HCT116 (cell line): ENCODE data around the gene CARD10. TPM values are rescaled to one million over a fixed set of nuclear protein-coding genes. Genes with fewer than 3 reads are reported as not detected.
A peak's percentile ranks its signal among the peaks of the same experiment; 100 is the strongest.

ENCODE experiments used
- ATAC-seq: fragments of 200-7000 bp; cut with Tn5 transposase; 2 replicates; pipeline ENCODE4 v1.9.1; 2020; ENCODE audit warnings: mild to moderate bottlenecking, moderate library complexity
- BruUV-seq: library from RNA; stranded (reverse); fragments of 400-500 nt; replicated peaks from 2 replicates; lab custom pipeline; 2021; lab: Mats Ljungman, UMichigan
- CTCF ChIA-PET: fragments of 300-600 bp; sonication (Branson Sonifier 250); formaldehyde crosslinking; loops from one replicate; lab custom pipeline; 2021; ENCODE audit warnings: antibody characterized with exemption; lab: Charles Lee
- POLR2A ChIA-PET: fragments of 300-600, 350-600 bp; sonication (Branson Sonifier 250); formaldehyde crosslinking; loops from one replicate; lab custom pipeline; 2021; ENCODE audit warnings: antibody characterized with exemption; lab: Charles Lee
- RAD21 ChIA-PET, 2 experiments: fragments of 300-600 bp; sonication (Branson Sonifier 250); formaldehyde crosslinking; loops; one replicate each; lab custom pipeline; 2023; ENCODE audit warnings: low total read pairs in 2 of 2; ENCODE audit not compliant: uncharacterized antibody in 2 of 2, unreplicated experiment in 2 of 2, low non-redundant PET in 1 of 2; lab: Charles Lee
- DNase-seq: peaks from one replicate; pipeline ENCODE4 v3.0.0-alpha.2; 2010; ENCODE audit warnings: low read depth, low spot score
- H2AFZ ChIP-seq: fragments of 200-600 bp; shearing (Covaris generic), sonication (generic); 2 replicates; pipeline ENCODE4 v1.6.1; 2017; ENCODE audit warnings: low read depth, mixed run types, mixed read lengths, antibody characterized with exemption, low read length; ENCODE audit not compliant: poor library complexity, severe bottlenecking
- H3K27ac ChIP-seq: 2 replicates; pipeline ENCODE4 v1.5.1; 2012; ENCODE audit warnings: low read depth, low read length
- H3K27me3 ChIP-seq: fragments of 200-600 bp; sonication (generic); 2 replicates; pipeline ENCODE4 v1.6.1; 2016; ENCODE audit warnings: mixed run types, low read length, mixed read lengths; ENCODE audit not compliant: insufficient read depth
- H3K36me3 ChIP-seq, 2 experiments: fragments of 200-500 bp in 1 of 2; fragments of 200-600 bp in 1 of 2; sonication (Bioruptor generic) in 1 of 2; sonication (generic) in 1 of 2; 2 replicates each; pipeline versions ENCODE4 v1.5.1 to v1.6.1; 2014 to 2016; ENCODE audit warnings: low read length in 2 of 2, inconsistent platforms in 1 of 2, mixed read lengths in 1 of 2, mixed run types in 1 of 2; ENCODE audit not compliant: insufficient read depth in 2 of 2, control insufficient read depth in 1 of 2
- H3K4me1 ChIP-seq, 2 experiments: fragments of 200-600 bp in 1 of 2; sonication (generic) in 1 of 2; 2 replicates each; pipeline versions ENCODE4 v1.5.1 to v1.6.1; 2012 to 2017; ENCODE audit warnings: low read length in 2 of 2, inconsistent platforms in 1 of 2, mild to moderate bottlenecking in 1 of 2, mixed read lengths in 1 of 2, mixed run types in 1 of 2, moderate library complexity in 1 of 2; ENCODE audit not compliant: insufficient read depth in 2 of 2, control insufficient read depth in 1 of 2
- H3K4me2 ChIP-seq: fragments of 200-600 bp; sonication (generic); 2 replicates; pipeline ENCODE4 v1.6.1; 2017; ENCODE audit warnings: mixed run types, low read length, mixed read lengths
- H3K4me3 ChIP-seq, 2 experiments: fragments of 200-600 bp in 1 of 2; sonication (generic) in 1 of 2; replicated peaks in 1 of 2; 2 replicates each; pipeline ENCODE4 v1.5.1; 2011 to 2016; ENCODE audit warnings: low read length in 2 of 2, control low read depth in 1 of 2, low read depth in 1 of 2, mild to moderate bottlenecking in 1 of 2, mixed read lengths in 1 of 2, mixed run types in 1 of 2
- H3K79me2 ChIP-seq: fragments of 200-600 bp; sonication (generic); 2 replicates; pipeline ENCODE4 v1.6.1; 2017; ENCODE audit warnings: mild to moderate bottlenecking, mixed run types, low read length, moderate library complexity, mixed read lengths; ENCODE audit not compliant: insufficient read depth
- H3K9ac ChIP-seq: fragments of 200-600 bp; sonication (generic); 2 replicates; pipeline ENCODE4 v1.6.1; 2016; ENCODE audit warnings: low read length, mixed read lengths
- H3K9me2 ChIP-seq: fragments of 200-600 bp; sonication (generic), shearing (Covaris generic); 2 replicates; pipeline ENCODE4 v1.6.1; 2017; ENCODE audit warnings: mixed run types, mild to moderate bottlenecking, moderate library complexity; ENCODE audit not compliant: insufficient read depth
- H3K9me3 ChIP-seq, 2 experiments: fragments of 200-500 bp in 1 of 2; fragments of 200-600 bp in 1 of 2; sonication (Bioruptor generic) in 1 of 2; sonication (generic) in 1 of 2; 2 replicates each; pipeline ENCODE4 v1.6.1; 2014 to 2017; ENCODE audit warnings: low read length in 2 of 2, mixed read lengths in 2 of 2, inconsistent platforms in 1 of 2, low read depth in 1 of 2, mild to moderate bottlenecking in 1 of 2, mixed run types in 1 of 2, moderate library complexity in 1 of 2; ENCODE audit not compliant: control insufficient read depth in 1 of 2, insufficient read depth in 1 of 2
- H4K20me1 ChIP-seq: fragments of 200-600 bp; sonication (generic), shearing (Covaris generic); 2 replicates; pipeline ENCODE4 v1.6.1; 2017; ENCODE audit warnings: mixed run types, mild to moderate bottlenecking, moderate library complexity; ENCODE audit not compliant: insufficient read depth
- CEBPB ChIP-seq: IDR thresholded peaks from 2 replicates; pipeline ENCODE4 v1.6.1; 2012; ENCODE audit warnings: low read depth
- EGR1 ChIP-seq: IDR thresholded peaks from 2 replicates; pipeline ENCODE4 v1.6.1; 2012; ENCODE audit warnings: low read depth
- EZH2phosphoT487 ChIP-seq: fragments of 200-600 bp; IDR thresholded peaks from 2 replicates; pipeline ENCODE4 v1.6.1; 2018; ENCODE audit warnings: antibody characterized with exemption, borderline replicate concordance
- POLR2A ChIP-seq: IDR thresholded peaks from 2 replicates; pipeline ENCODE4 v1.7.0; 2011; ENCODE audit warnings: borderline replicate concordance; ENCODE audit not compliant: insufficient read depth, insufficient read length; ENCODE audit errors: extremely low read depth
- POLR2AphosphoS5 ChIP-seq: IDR thresholded peaks from 2 replicates; pipeline ENCODE4 v1.6.1; 2011; ENCODE audit warnings: mild to moderate bottlenecking, low read depth, low read length, moderate library complexity
- RAD21 ChIP-seq: IDR thresholded peaks from 2 replicates; pipeline ENCODE4 v1.6.1; 2012; ENCODE audit warnings: low read depth, mild to moderate bottlenecking
- SIN3A ChIP-seq: IDR thresholded peaks from 2 replicates; pipeline ENCODE4 v1.6.1; 2012; ENCODE audit warnings: low read depth
- SP1 ChIP-seq: IDR thresholded peaks from 2 replicates; pipeline ENCODE4 v1.6.1; 2012; ENCODE audit warnings: low read depth
- SRF ChIP-seq: IDR thresholded peaks from 2 replicates; pipeline ENCODE4 v1.6.1; 2012; ENCODE audit warnings: low read depth
- YY1 ChIP-seq: IDR thresholded peaks from 2 replicates; pipeline ENCODE4 v1.6.1; 2011; ENCODE audit warnings: low read length, low read depth, moderate library complexity, mild to moderate bottlenecking; ENCODE audit not compliant: insufficient replicate concordance; ENCODE audit errors: extremely low read depth
- ZFX ChIP-seq: fragments of 450-650 bp; IDR thresholded peaks from 2 replicates; pipeline ENCODE4 v1.6.1; 2017
- ZNF274 ChIP-seq: fragments of 200-500 bp; sonication (Bioruptor generic); IDR thresholded peaks from 2 replicates; pipeline ENCODE4 v1.6.1; 2014; ENCODE audit warnings: mild to moderate bottlenecking, low read depth, low read length, inconsistent platforms
- intact Hi-C: fragments of 100-400 bp; cut with micrococcal nuclease; formaldehyde crosslinking; loops from 2 replicates; pipeline ENCODE4 v1.10.0; 2022
- total RNA-seq: library from RNA; stranded (reverse); gene quantifications from one replicate; pipeline ENCODE4 v1.2.1, GENCODE V29; 2021; ENCODE audit not compliant: unreplicated experiment
- TF ChIP-seq, protein P1 (sequence below): IDR thresholded peaks from 2 replicates; pipeline ENCODE4 v1.6.1; 2012; ENCODE audit warnings: low read depth
- TF ChIP-seq, protein P2 (sequence below): IDR thresholded peaks from 2 replicates; pipeline ENCODE4 v1.6.1; 2012
- TF ChIP-seq, protein P3 (sequence below): IDR thresholded peaks from 2 replicates; pipeline ENCODE4 v1.6.1; 2011; ENCODE audit warnings: mild to moderate bottlenecking, low read length, moderate library complexity; ENCODE audit not compliant: insufficient replicate concordance; ENCODE audit errors: extremely low read depth

CARD10 gene
- total RNA-seq, 1 experiment from 2014 or later, result 32.0 TPM

DNA sequence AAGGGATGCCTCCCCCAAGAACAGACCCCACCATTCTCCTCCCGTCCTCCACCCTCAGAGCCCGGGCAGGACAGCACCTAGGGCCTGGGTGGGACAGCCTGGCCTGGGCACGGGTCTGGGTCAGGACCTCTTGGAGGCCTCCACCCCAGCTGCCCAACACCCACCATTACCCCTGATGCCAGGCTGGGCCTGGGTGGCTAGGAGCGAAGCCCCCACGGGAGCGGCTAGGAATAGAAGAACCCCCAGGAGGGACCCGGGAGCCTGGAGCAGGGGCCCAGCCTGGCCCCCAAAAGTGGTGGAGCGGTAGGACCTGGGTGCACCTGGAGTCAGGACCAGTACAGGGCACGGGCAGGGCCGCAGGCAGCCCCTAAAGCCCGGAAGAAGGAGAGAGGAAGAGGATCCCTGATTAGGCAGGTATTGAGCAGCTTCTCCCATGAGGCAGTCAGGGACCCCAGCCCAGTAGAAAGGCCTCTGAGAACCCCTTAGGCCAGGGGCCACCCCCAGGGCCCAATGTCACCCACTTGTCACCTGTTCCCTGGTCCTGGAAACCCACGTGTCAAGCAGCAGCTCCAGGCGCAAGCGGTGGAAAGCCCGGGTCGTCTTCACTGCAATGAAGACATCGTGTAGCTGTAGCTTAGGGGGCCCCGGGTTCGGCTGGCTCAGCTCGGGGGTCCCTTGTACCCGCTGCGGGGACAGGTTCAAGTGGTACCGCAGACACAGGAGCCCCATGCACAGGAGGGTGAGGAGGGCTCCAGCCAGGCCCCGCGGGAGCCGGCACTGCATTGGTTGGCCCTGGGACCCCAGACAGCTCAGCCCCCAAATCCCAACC lies 33.6 kb downstream of the CARD10 start:
- peak overlapping the region in 1 of 2 experiments; percentile 27; a peak in 1 of 4 replicates for H3K4me3 ChIP-seq
- TF ChIP-seq SIN3A, result no peak
- TF ChIP-seq, protein P1, sequence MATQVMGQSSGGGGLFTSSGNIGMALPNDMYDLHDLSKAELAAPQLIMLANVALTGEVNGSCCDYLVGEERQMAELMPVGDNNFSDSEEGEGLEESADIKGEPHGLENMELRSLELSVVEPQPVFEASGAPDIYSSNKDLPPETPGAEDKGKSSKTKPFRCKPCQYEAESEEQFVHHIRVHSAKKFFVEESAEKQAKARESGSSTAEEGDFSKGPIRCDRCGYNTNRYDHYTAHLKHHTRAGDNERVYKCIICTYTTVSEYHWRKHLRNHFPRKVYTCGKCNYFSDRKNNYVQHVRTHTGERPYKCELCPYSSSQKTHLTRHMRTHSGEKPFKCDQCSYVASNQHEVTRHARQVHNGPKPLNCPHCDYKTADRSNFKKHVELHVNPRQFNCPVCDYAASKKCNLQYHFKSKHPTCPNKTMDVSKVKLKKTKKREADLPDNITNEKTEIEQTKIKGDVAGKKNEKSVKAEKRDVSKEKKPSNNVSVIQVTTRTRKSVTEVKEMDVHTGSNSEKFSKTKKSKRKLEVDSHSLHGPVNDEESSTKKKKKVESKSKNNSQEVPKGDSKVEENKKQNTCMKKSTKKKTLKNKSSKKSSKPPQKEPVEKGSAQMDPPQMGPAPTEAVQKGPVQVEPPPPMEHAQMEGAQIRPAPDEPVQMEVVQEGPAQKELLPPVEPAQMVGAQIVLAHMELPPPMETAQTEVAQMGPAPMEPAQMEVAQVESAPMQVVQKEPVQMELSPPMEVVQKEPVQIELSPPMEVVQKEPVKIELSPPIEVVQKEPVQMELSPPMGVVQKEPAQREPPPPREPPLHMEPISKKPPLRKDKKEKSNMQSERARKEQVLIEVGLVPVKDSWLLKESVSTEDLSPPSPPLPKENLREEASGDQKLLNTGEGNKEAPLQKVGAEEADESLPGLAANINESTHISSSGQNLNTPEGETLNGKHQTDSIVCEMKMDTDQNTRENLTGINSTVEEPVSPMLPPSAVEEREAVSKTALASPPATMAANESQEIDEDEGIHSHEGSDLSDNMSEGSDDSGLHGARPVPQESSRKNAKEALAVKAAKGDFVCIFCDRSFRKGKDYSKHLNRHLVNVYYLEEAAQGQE, result no peak
- no peak for TF ChIP-seq SP1
- no peak for TF ChIP-seq POLR2AphosphoS5
- TF ChIP-seq, protein P2, sequence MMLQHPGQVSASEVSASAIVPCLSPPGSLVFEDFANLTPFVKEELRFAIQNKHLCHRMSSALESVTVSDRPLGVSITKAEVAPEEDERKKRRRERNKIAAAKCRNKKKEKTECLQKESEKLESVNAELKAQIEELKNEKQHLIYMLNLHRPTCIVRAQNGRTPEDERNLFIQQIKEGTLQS, result no peak
- TF ChIP-seq RAD21, result no peak
- TF ChIP-seq YY1, result no peak
- no peak for TF ChIP-seq EZH2phosphoT487
- TF ChIP-seq, protein P3, sequence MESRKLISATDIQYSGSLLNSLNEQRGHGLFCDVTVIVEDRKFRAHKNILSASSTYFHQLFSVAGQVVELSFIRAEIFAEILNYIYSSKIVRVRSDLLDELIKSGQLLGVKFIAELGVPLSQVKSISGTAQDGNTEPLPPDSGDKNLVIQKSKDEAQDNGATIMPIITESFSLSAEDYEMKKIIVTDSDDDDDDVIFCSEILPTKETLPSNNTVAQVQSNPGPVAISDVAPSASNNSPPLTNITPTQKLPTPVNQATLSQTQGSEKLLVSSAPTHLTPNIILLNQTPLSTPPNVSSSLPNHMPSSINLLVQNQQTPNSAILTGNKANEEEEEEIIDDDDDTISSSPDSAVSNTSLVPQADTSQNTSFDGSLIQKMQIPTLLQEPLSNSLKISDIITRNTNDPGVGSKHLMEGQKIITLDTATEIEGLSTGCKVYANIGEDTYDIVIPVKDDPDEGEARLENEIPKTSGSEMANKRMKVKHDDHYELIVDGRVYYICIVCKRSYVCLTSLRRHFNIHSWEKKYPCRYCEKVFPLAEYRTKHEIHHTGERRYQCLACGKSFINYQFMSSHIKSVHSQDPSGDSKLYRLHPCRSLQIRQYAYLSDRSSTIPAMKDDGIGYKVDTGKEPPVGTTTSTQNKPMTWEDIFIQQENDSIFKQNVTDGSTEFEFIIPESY, result no peak
- no peak for TF ChIP-seq SRF
- no peak for TF ChIP-seq EGR1
- TF ChIP-seq POLR2A, result no peak
- no peak for TF ChIP-seq ZFX
- TF ChIP-seq ZNF274, result no peak
- no peak for TF ChIP-seq CEBPB
- H3K9me3 ChIP-seq, result no peaks in the 10 kb centered on the region
- ATAC-seq (no peak; the same call in 1 of the 2 replicates), DNase-seq (no peak)
- H3K9me2 ChIP-seq, result no peaks in the 10 kb centered on the region
- H3K9ac ChIP-seq, result no peak overlapping the region
- POLR2A ChIA-PET, result no interaction called here
- intact Hi-C loops, result no loop called here
- no peaks in the 10 kb centered on the region for H4K20me1 ChIP-seq
- H3K27ac ChIP-seq, result no peak overlapping the region; the same call in 1 of the 2 replicates
- no peak overlapping the region for H2AFZ ChIP-seq
- RAD21 ChIA-PET, result no interaction called here
- no peaks in the 10 kb centered on the region for H3K79me2 ChIP-seq
- no peaks in the 10 kb centered on the region for H3K27me3 ChIP-seq
- BruUV-seq, result no TSS peak
- CTCF ChIA-PET, result interaction anchor here (1.4 kb wide), 1 partner anchor 13 kb away, joined by 12 read pairs; no protein-coding TSS in a partner anchor
- H3K36me3 ChIP-seq, result peaks cover 0 to 5% of the 10 kb centered on the region in 2 experiments; a peak in 1 of 4 replicates
- peak overlapping the region; percentile 75 for H3K4me2 ChIP-seq
- H3K4me1 ChIP-seq, result peaks cover 19 to 33% of the 10 kb centered on the region in 2 experiments
